Chondrocyte (in vitro differentiated cells): ENCODE measurements around the gene ARL4D. TPM values are rescaled to one million over a fixed set of nuclear protein-coding genes. Genes with fewer than 3 reads are reported as not detected.
"Not testable (repeated sequence)": the region's sequence is repeated elsewhere in the genome, so short reads cannot be mapped to it uniquely, and the experiment has no call there.

Experiments
- DNase-seq: peaks from one replicate; pipeline ENCODE4 v3.0.0; 2021; ENCODE audit warnings: mixed read lengths, low spot score
- H3K27ac Mint-ChIP-seq: one replicate; pipeline ENCODE4 v1.8.0; 2021; ENCODE audit warnings: mild to moderate bottlenecking, moderate library complexity, mixed read lengths; ENCODE audit not compliant: unreplicated experiment
- H3K27me3 Mint-ChIP-seq: 2 replicates; pipeline ENCODE4 v1.8.0; 2021; ENCODE audit warnings: low read depth, mixed read lengths
- H3K36me3 Mint-ChIP-seq: 2 replicates; pipeline ENCODE4 v1.8.0; 2021; ENCODE audit warnings: low read depth, mixed read lengths
- H3K4me1 Mint-ChIP-seq: 2 replicates; pipeline ENCODE4 v1.8.0; 2021; ENCODE audit warnings: low read depth, mild to moderate bottlenecking, mixed read lengths
- H3K4me3 Mint-ChIP-seq: one replicate; pipeline ENCODE4 v1.8.0; 2021; ENCODE audit warnings: mild to moderate bottlenecking, moderate library complexity, mixed read lengths; ENCODE audit not compliant: unreplicated experiment
- H3K9me3 Mint-ChIP-seq: 2 replicates; pipeline ENCODE4 v1.8.0; 2021; ENCODE audit warnings: low read depth, mixed read lengths
- total RNA-seq: library from RNA; stranded (reverse); gene quantifications from 3 replicates; pipeline ENCODE4 v1.2.1, GENCODE V29; 2021
- TF ChIP-seq, protein P1 (sequence below): fragments of 200-600 bp; sonication (generic); IDR thresholded peaks from 2 replicates; pipeline ENCODE4 v1.5.0; 2021; ENCODE audit warnings: antibody characterized with exemption, mild to moderate bottlenecking, moderate library complexity

Gene ARL4D
- total RNA-seq, 1 donor from 2014 or later, result 37.5 TPM

DNA sequence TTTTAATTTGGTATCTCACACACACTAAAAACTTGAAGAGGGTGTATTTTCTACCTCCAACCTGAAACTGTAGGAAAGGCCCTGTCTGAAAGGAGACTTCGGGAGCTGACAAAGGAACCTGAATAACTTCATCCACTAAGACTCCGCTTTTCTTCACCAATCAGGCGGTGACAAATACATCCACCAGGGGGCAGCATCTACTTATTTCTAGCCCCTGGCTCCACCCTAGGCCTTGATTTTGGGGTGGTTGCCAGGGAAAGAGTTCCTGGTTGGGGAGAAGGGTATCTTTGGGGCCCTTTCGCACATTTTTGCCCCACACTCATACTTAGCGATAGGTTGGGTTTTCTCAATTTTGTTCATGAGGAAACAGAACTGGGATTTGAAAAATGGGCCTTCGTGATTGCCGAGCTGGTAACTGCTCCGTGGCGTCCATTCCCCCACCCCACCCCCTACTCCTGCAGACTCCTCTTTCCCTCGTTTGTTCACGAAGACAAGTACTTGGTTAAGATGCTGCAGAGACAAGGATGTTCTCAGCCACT, 4.8 kb upstream of the ARL4D start:
- H3K36me3 Mint-ChIP-seq, result no peaks in the 10 kb centered on the region
- H3K27ac Mint-ChIP-seq, result peak overlapping the region; percentile 68
- peaks cover 26% of the 10 kb centered on the region for H3K4me1 Mint-ChIP-seq
- H3K4me3 Mint-ChIP-seq, result no peak overlapping the region
- TF ChIP-seq, protein P1, sequence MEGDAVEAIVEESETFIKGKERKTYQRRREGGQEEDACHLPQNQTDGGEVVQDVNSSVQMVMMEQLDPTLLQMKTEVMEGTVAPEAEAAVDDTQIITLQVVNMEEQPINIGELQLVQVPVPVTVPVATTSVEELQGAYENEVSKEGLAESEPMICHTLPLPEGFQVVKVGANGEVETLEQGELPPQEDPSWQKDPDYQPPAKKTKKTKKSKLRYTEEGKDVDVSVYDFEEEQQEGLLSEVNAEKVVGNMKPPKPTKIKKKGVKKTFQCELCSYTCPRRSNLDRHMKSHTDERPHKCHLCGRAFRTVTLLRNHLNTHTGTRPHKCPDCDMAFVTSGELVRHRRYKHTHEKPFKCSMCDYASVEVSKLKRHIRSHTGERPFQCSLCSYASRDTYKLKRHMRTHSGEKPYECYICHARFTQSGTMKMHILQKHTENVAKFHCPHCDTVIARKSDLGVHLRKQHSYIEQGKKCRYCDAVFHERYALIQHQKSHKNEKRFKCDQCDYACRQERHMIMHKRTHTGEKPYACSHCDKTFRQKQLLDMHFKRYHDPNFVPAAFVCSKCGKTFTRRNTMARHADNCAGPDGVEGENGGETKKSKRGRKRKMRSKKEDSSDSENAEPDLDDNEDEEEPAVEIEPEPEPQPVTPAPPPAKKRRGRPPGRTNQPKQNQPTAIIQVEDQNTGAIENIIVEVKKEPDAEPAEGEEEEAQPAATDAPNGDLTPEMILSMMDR, result peak; percentile 99
- DNase-seq, result no peak
- H3K9me3 Mint-ChIP-seq, result no peaks in the 10 kb centered on the region
- H3K27me3 Mint-ChIP-seq, result no peaks in the 10 kb centered on the region

DNA sequence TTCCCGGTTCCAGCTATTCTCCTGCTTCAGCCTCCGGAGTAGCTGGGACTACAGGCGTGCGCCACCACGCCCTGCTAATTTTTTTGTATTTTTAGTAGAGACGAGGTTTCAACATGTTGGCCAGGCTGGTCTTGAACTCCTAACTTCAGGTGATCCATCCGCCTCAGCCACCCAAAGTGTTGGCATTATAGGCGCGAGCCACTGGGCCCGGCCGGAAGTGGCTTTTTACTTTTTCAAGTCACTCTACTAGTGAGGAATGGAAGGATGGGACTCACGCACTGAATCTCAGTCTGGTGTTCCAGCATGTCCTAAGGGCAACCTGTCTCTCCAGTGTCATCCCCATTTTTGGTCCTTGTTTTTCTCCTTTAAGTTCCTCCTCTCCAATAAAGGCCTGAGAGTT, 4.1 kb upstream of the ARL4D start:
- peaks cover 22% of the 10 kb centered on the region for H3K4me1 Mint-ChIP-seq
- H3K36me3 Mint-ChIP-seq, H3K9me3 Mint-ChIP-seq, H3K27me3 Mint-ChIP-seq, H3K4me3 Mint-ChIP-seq, H3K27ac Mint-ChIP-seq, DNase-seq: not testable (repeated sequence)

DNA sequence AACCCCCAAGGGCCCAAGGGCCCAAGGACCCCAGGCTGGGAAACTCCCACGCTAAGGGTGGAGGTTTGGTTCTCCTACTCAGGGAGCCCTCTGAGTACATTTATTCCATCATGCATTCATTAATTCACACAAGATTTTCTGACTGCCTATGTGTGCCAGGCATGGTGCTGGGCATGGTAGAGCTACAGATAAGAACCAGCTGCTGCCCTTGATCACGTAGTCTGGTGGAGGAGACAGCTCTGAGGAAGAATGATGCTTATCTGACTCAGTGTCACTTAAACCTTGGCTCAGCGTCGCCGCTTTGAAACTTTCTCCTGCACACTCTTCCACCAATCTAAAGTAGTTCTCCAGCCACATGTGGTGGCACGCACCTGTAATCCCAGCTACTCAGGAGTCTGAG, 3.6 kb upstream of the ARL4D start:
- Mint-ChIP-seq H3K4me3 (no peak overlapping the region), H3K27me3 (no peaks in the 10 kb centered on the region), H3K27ac (no peak overlapping the region), H3K9me3 (no peaks in the 10 kb centered on the region), H3K4me1 (peaks cover 22% of the 10 kb centered on the region), H3K36me3 (no peaks in the 10 kb centered on the region)
- TF ChIP-seq, protein P1, result no peak
- DNase-seq, result no peak

DNA sequence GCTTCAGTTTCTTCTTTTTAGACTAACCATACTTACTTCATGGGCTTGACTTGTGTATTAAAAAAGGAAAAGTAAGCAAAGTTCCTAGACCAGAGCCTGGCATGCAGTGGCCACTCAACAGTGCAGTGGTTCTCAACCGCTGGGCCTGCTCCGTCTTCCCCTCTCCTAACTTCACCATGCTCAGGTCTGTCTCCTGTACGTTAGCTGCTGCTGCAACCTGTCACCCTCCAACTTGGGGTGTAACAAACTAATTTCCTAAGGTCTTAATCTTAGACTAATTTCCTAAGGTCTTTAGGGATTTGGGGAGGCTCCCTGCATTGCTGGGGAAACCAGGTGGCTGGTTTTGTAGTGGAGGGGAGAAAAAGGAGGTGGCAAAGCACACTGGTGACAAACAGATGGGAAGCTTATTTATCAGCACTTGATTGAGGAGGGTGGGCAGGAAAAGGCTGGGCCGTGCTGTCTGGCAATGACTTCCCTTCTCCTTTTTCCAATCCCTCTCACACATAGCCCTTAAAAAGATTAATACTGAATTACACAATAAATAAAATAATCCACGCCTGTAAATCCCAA, 2.2 kb upstream of the ARL4D start:
- H3K9me3 Mint-ChIP-seq, result no peaks in the 10 kb centered on the region
- H3K4me1 Mint-ChIP-seq, result peaks cover 34% of the 10 kb centered on the region
- H3K36me3 Mint-ChIP-seq, result peaks cover 9% of the 10 kb centered on the region
- TF ChIP-seq, protein P1, result no peak
- H3K27me3 Mint-ChIP-seq, result no peaks in the 10 kb centered on the region
- DNase-seq, result peak; percentile 29
- no peak overlapping the region for H3K4me3 Mint-ChIP-seq
- H3K27ac Mint-ChIP-seq, result no peak overlapping the region

DNA sequence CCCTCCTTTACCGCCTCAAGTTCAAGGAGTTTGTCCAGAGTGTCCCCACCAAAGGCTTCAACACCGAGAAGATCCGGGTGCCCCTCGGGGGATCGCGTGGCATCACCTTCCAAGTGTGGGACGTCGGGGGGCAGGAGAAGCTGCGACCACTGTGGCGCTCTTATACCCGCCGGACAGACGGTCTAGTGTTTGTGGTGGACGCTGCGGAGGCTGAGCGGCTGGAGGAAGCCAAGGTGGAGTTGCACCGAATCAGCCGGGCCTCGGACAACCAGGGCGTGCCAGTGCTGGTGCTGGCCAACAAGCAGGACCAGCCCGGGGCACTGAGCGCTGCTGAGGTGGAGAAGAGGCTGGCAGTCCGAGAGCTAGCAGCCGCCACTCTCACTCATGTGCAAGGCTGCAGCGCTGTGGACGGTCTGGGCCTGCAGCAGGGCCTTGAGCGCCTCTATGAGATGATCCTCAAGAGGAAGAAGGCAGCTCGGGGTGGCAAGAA, 1.1 kb downstream of the ARL4D start:
- H3K4me1 Mint-ChIP-seq, result peaks cover 47% of the 10 kb centered on the region
- no peaks in the 10 kb centered on the region for H3K9me3 Mint-ChIP-seq
- H3K27me3 Mint-ChIP-seq, result no peaks in the 10 kb centered on the region
- peak overlapping the region; percentile 92 for H3K27ac Mint-ChIP-seq
- peaks cover 11% of the 10 kb centered on the region for H3K36me3 Mint-ChIP-seq
- DNase-seq, result no peak
- H3K4me3 Mint-ChIP-seq, result peak overlapping the region; percentile 88
- TF ChIP-seq, protein P1, result no peak
